ENCODE results near the gene HCN2. TPM values are rescaled to one million over a fixed set of nuclear protein-coding genes. Genes with fewer than 3 reads are reported as not detected.

The HCN2 gene
- total RNA-seq, 1 donor from 2014 or later = not detected

GRCh38 chr19:616747-617526 lies 27.3 kb downstream of the HCN2 start:
- Histone ChIP-seq H3K27me3 (no peaks in the 10 kb centered on the region), H3K79me2 (ENCODE audit: low read depth) (no peaks in the 10 kb centered on the region), H3K4me2 (no peak overlapping the region), H2AFZ (replicated peaks) (no peak overlapping the region), H3K4me1 (no peaks in the 10 kb centered on the region), H3K27ac (no peak overlapping the region), H4K20me1 (ENCODE audit: low read depth) (no peaks in the 10 kb centered on the region), H3K4me3 (no peak overlapping the region), H3K36me3 (no peaks in the 10 kb centered on the region), H3K9me3 (ENCODE audit: low read depth) (no peaks in the 10 kb centered on the region), H3F3A (ENCODE audit: low read depth) (no peaks in the 10 kb centered on the region), H3K9ac (no peak overlapping the region)
- no peaks in the 10 kb centered on the region for H3K9me3 Mint-ChIP-seq
- peaks cover 17% of the 10 kb centered on the region for H3K36me3 Mint-ChIP-seq
- peaks cover 3% of the 10 kb centered on the region for H3K27me3 Mint-ChIP-seq (ENCODE audit: insufficient read depth, low read depth)
- no peak for TF ChIP-seq EZH2phosphoT487 (IDR thresholded peaks at IDR 0.05)
- no peak for TF ChIP-seq EZH2 (IDR thresholded peaks at IDR 0.05)
- no peak for TF ChIP-seq CTCF (IDR thresholded peaks at IDR 0.05)
- no peak overlapping the region for H3K4me3 Mint-ChIP-seq
- H3K27ac Mint-ChIP-seq = no peak overlapping the region
- no peaks in the 10 kb centered on the region for H3K4me1 Mint-ChIP-seq
- DNase-seq (ENCODE audit: low spot score) = no peak

- H3K4me2 ChIP-seq = no peak overlapping the region
- no peak for DNase-seq (ENCODE audit: low spot score)
- no peaks in the 10 kb centered on the region for H3K9me3 ChIP-seq (ENCODE audit: low read depth)
- H4K20me1 ChIP-seq (ENCODE audit: low read depth) = no peaks in the 10 kb centered on the region
- no peak overlapping the region for H2AFZ ChIP-seq (replicated peaks)
- H3K27me3 ChIP-seq = no peaks in the 10 kb centered on the region
- no peak overlapping the region for H3K4me3 ChIP-seq
- TF ChIP-seq CTCF (IDR thresholded peaks at IDR 0.05) (no peak), EZH2 (IDR thresholded peaks at IDR 0.05) (no peak), EZH2phosphoT487 (IDR thresholded peaks at IDR 0.05) (no peak)
- Mint-ChIP-seq H3K9me3 (no peaks in the 10 kb centered on the region), H3K4me1 (no peaks in the 10 kb centered on the region), H3K27ac (no peak overlapping the region), H3K4me3 (no peak overlapping the region), H3K27me3 (ENCODE audit: insufficient read depth, low read depth) (peaks cover 3% of the 10 kb centered on the region), H3K36me3 (peaks cover 16% of the 10 kb centered on the region)
- no peaks in the 10 kb centered on the region for H3K4me1 ChIP-seq
- H3F3A ChIP-seq (ENCODE audit: low read depth) = no peaks in the 10 kb centered on the region
- no peaks in the 10 kb centered on the region for H3K79me2 ChIP-seq (ENCODE audit: low read depth)
- no peaks in the 10 kb centered on the region for H3K36me3 ChIP-seq
- no peak overlapping the region for H3K9ac ChIP-seq
- H3K27ac ChIP-seq = no peak overlapping the region
Measured at GRCh38 chr19:617551-618246, 28.0 kb downstream of the HCN2 start.

GRCh38 chr19:618247-618619 lies 28.6 kb downstream of the HCN2 start:
- no peak for TF ChIP-seq CTCF (IDR thresholded peaks at IDR 0.05)
- no peak for TF ChIP-seq EZH2 (IDR thresholded peaks at IDR 0.05)
- TF ChIP-seq EZH2phosphoT487 (IDR thresholded peaks at IDR 0.05) = no peak
- H3K36me3 Mint-ChIP-seq = peaks cover 16% of the 10 kb centered on the region
- H3K27ac Mint-ChIP-seq = no peak overlapping the region

More at GRCh38 chr19:618247-618619, 28.6 kb downstream of the HCN2 start:
- no peaks in the 10 kb centered on the region for H3K4me1 Mint-ChIP-seq
- Histone ChIP-seq H3F3A (ENCODE audit: low read depth) (no peaks in the 10 kb centered on the region), H3K9ac (no peak overlapping the region), H3K9me3 (ENCODE audit: low read depth) (no peaks in the 10 kb centered on the region), H3K4me2 (no peak overlapping the region), H2AFZ (replicated peaks) (no peak overlapping the region), H3K4me1 (no peaks in the 10 kb centered on the region), H3K36me3 (no peaks in the 10 kb centered on the region), H3K27ac (no peak overlapping the region), H3K79me2 (ENCODE audit: low read depth) (no peaks in the 10 kb centered on the region), H4K20me1 (ENCODE audit: low read depth) (no peaks in the 10 kb centered on the region), H3K27me3 (no peaks in the 10 kb centered on the region), H3K4me3 (no peak overlapping the region)
- H3K27me3 Mint-ChIP-seq (ENCODE audit: insufficient read depth, low read depth) = peaks cover 3% of the 10 kb centered on the region
- no peak overlapping the region for H3K4me3 Mint-ChIP-seq
- no peaks in the 10 kb centered on the region for H3K9me3 Mint-ChIP-seq
- no peak for DNase-seq (ENCODE audit: low spot score)

Data from neural progenitor cell (in vitro differentiated cells).